A673 (cell line): Measurements from ENCODE around the gene TEP1.

ENCODE experiments used
- CTCF ChIP-seq: fragments of 300-800, 200-600 bp; sonication (generic); conservative IDR thresholded peaks from 2 replicates; pipeline ENCODE4 v1.5.1; 2017; ENCODE audit warnings: low read depth, mild to moderate bottlenecking, antibody characterized with exemption, low read length, moderate library complexity, mixed read lengths
- EZH2 ChIP-seq: fragments of 200-600 bp; sonication (generic); IDR thresholded peaks from 2 replicates; pipeline ENCODE4 v1.6.1; 2017; ENCODE audit warnings: borderline replicate concordance, low read depth, mild to moderate bottlenecking, mixed read lengths, antibody characterized with exemption, low read length; ENCODE audit not compliant: poor library complexity, severe bottlenecking

- TF ChIP-seq EZH2 (no peak), CTCF (no peak)
Observed at GRCh38 chr14:20343092-20343861, 70.0 kb downstream of the TEP1 start, which contains the start of gene PARP2.
